IMR-90 (cell line): ENCODE measurements around the gene DNAI2. TPM values are rescaled to one million over a fixed set of nuclear protein-coding genes. Genes with fewer than 3 reads are reported as not detected.

Experiments used
- ATAC-seq: fragments of 200-7000 bp; cut with Tn5 transposase; 2 replicates; pipeline ENCODE4 v1.9.1; 2020; ENCODE audit warnings: low read depth, mild to moderate bottlenecking, moderate library complexity
- BruUV-seq: library from RNA; stranded (reverse); fragments of 400-500 nt; replicated peaks from 2 replicates; lab custom pipeline; 2021; lab: Mats Ljungman, UMichigan
- CTCF ChIA-PET: fragments of 300-600 bp; formaldehyde crosslinking; extraction: SDS; loops from one replicate; lab custom pipeline; 2021; ENCODE audit warnings: antibody characterized with exemption; lab: Yijun Ruan, JAX
- POLR2A ChIA-PET: fragments of 300-600 bp; sonication (Branson Sonifier 250); formaldehyde crosslinking; loops from one replicate; lab custom pipeline; 2022; ENCODE audit warnings: antibody characterized with exemption; ENCODE audit not compliant: unreplicated experiment; lab: Charles Lee
- DNase-seq: peaks from one replicate; pipeline ENCODE4 v3.0.0; 2013
- H2AFZ ChIP-seq: replicated peaks from 2 replicates; pipeline ENCODE3; 2013; ENCODE audit warnings: low read length, mild to moderate bottlenecking; ENCODE audit not compliant: poor library complexity
- H2AK5ac ChIP-seq: 2 replicates; pipeline ENCODE4 v1.6.1; 2013; ENCODE audit warnings: low read depth, low read length, inconsistent platforms
- H2AK9ac ChIP-seq: replicated peaks from 2 replicates; pipeline ENCODE3; 2013; ENCODE audit warnings: mild to moderate bottlenecking, low read depth, low read length, moderate library complexity; ENCODE audit not compliant: poor library complexity
- H2BK120ac ChIP-seq: 2 replicates; pipeline ENCODE4 v1.6.1; 2013; ENCODE audit warnings: low read depth, low read length, inconsistent platforms
- H2BK15ac ChIP-seq: 3 replicates; pipeline ENCODE4 v1.6.1; 2013; ENCODE audit warnings: low read depth, low read length, inconsistent platforms
- H2BK20ac ChIP-seq: 2 replicates; pipeline ENCODE4 v1.6.1; 2013; ENCODE audit warnings: low read depth, mild to moderate bottlenecking, inconsistent platforms, low read length, moderate library complexity
- H2BK5ac ChIP-seq: 2 replicates; pipeline ENCODE4 v1.6.1; 2013; ENCODE audit warnings: mild to moderate bottlenecking, low read depth, low read length, inconsistent platforms; ENCODE audit not compliant: poor library complexity, severe bottlenecking
- H3K14ac ChIP-seq: replicated peaks from 2 replicates; pipeline ENCODE4 v1.6.1; 2013; ENCODE audit warnings: low read depth, low read length, inconsistent platforms
- H3K18ac ChIP-seq: 2 replicates; pipeline ENCODE4 v1.6.1; 2013; ENCODE audit warnings: low read depth, low read length, control low read depth
- H3K23ac ChIP-seq: 2 replicates; pipeline ENCODE4 v1.6.1; 2013; ENCODE audit warnings: low read depth, low read length, inconsistent platforms
- H3K27ac ChIP-seq: 2 replicates; pipeline ENCODE4 v1.5.1; 2013; ENCODE audit warnings: mild to moderate bottlenecking, control low read depth, low read length; ENCODE audit not compliant: insufficient read depth
- H3K27me3 ChIP-seq: 2 replicates; pipeline ENCODE4 v1.6.1; 2013; ENCODE audit warnings: low read length; ENCODE audit not compliant: control insufficient read depth, insufficient read depth
- H3K36me3 ChIP-seq: 2 replicates; pipeline ENCODE4 v1.6.1; 2013; ENCODE audit warnings: low read length, mixed read lengths; ENCODE audit not compliant: control insufficient read depth, insufficient read depth
- H3K4ac ChIP-seq: 2 replicates; pipeline ENCODE4 v1.6.1; 2013; ENCODE audit warnings: low read depth, low read length, inconsistent platforms
- H3K4me1 ChIP-seq: 2 replicates; pipeline ENCODE4 v1.6.1; 2013; ENCODE audit warnings: low read length, mixed read lengths; ENCODE audit not compliant: control insufficient read depth, insufficient read depth
- H3K4me2 ChIP-seq: 2 replicates; pipeline ENCODE4 v1.6.1; 2013; ENCODE audit warnings: low read depth, mild to moderate bottlenecking, control low read depth, low read length, moderate library complexity
- H3K4me3 ChIP-seq: 2 replicates; pipeline ENCODE4 v1.5.1; 2013; ENCODE audit warnings: low read depth, mild to moderate bottlenecking, control low read depth, low read length, moderate library complexity; ENCODE audit not compliant: insufficient read depth
- H3K56ac ChIP-seq: 2 replicates; pipeline ENCODE4 v1.6.1; 2013; ENCODE audit warnings: low read length, inconsistent platforms; ENCODE audit not compliant: insufficient read depth; ENCODE audit errors: extremely low read depth
- H3K79me1 ChIP-seq, 2 experiments: 2 replicates each; pipeline ENCODE4 v1.6.1; 2013; ENCODE audit warnings: low read length in 2 of 2, inconsistent platforms in 1 of 2, low read depth in 1 of 2
- H3K9ac ChIP-seq: 2 replicates; pipeline ENCODE4 v1.6.1; 2013; ENCODE audit warnings: low read depth, low read length, control low read depth
- H3K9me1 ChIP-seq: 2 replicates; pipeline ENCODE4 v1.6.1; 2013; ENCODE audit warnings: low read length, inconsistent platforms; ENCODE audit not compliant: insufficient read depth
- H3K9me3 ChIP-seq: 2 replicates; pipeline ENCODE4 v1.6.1; 2013; ENCODE audit warnings: low read length; ENCODE audit not compliant: control insufficient read depth, insufficient read depth
- H4K20me1 ChIP-seq: 2 replicates; pipeline ENCODE4 v1.6.1; 2013; ENCODE audit warnings: low read length, inconsistent platforms; ENCODE audit not compliant: insufficient read depth
- H4K5ac ChIP-seq: 2 replicates; pipeline ENCODE4 v1.6.1; 2013; ENCODE audit warnings: mild to moderate bottlenecking, low read depth, low read length, control low read depth
- H4K8ac ChIP-seq, 2 experiments: 2 replicates each; pipeline ENCODE4 v1.6.1; 2013; ENCODE audit warnings: low read depth in 2 of 2, low read length in 2 of 2, control low read depth in 1 of 2, inconsistent platforms in 1 of 2
- H4K91ac ChIP-seq: 2 replicates; pipeline ENCODE4 v1.6.1; 2013; ENCODE audit warnings: low read depth, low read length, inconsistent platforms; ENCODE audit not compliant: insufficient read depth
- BHLHE40 ChIP-seq: fragments of 150-350 bp; IDR thresholded peaks from 2 replicates; pipeline ENCODE4 v1.6.1; 2016; ENCODE audit warnings: mild to moderate bottlenecking, low read depth, low read length
- MAZ ChIP-seq: IDR thresholded peaks from 2 replicates; pipeline ENCODE4 v1.6.1; 2012; ENCODE audit warnings: low read depth, mild to moderate bottlenecking, low read length, improper control_type of control experiment, moderate library complexity, borderline replicate concordance
- MXI1 ChIP-seq: IDR thresholded peaks from 2 replicates; pipeline ENCODE4 v1.6.1; 2012; ENCODE audit warnings: low read depth, mild to moderate bottlenecking, low read length, moderate library complexity, borderline replicate concordance
- NFE2L2 ChIP-seq: fragments of 150-350 bp; IDR thresholded peaks from 2 replicates; pipeline ENCODE4 v1.6.1; 2016; ENCODE audit warnings: low read depth, mild to moderate bottlenecking, low read length
- POLR2A ChIP-seq: IDR thresholded peaks from 2 replicates; pipeline ENCODE4 v1.6.1; 2012; ENCODE audit warnings: mild to moderate bottlenecking, low read depth, low read length
- RAD21 ChIP-seq: IDR thresholded peaks from 2 replicates; pipeline ENCODE4 v1.6.1; 2012; ENCODE audit warnings: low read length, improper control_type of control experiment
- RFX5 ChIP-seq: IDR thresholded peaks from 2 replicates; pipeline ENCODE4 v1.8.0; 2012; ENCODE audit warnings: low read depth, mild to moderate bottlenecking, low read length, moderate library complexity
- SMC3 ChIP-seq: fragments of 150-350 bp; IDR thresholded peaks from 2 replicates; pipeline ENCODE4 v1.6.1; 2016; ENCODE audit warnings: low read depth, mild to moderate bottlenecking, antibody characterized with exemption, low read length, moderate library complexity
- WGBS, 2 experiments: methylation state at CpG; one replicate each; pipeline versions ENCODE4 v1.1.5 to v1.1.7; 2013; ENCODE audit warnings: missing lambda C conversion rate in 2 of 2; ENCODE audit not compliant: insufficient read length in 1 of 2; ENCODE audit errors: extremely low coverage in 2 of 2; 5-methylcytosine and 5-hydroxymethylcytosine counted together
- dilution Hi-C: fragments of 300-500 bp; cut with HindIII; formaldehyde crosslinking; loops from one replicate; pipeline ENCODE4 v1.14.3; 2018; ENCODE audit warnings: low sequenced_read_pairs; ENCODE audit not compliant: unreplicated experiment
- in situ Hi-C: fragments of 300-500 bp; cut with MboI; formaldehyde crosslinking; loops from 3 replicates; pipeline ENCODE4 v1.14.3; 2019; ENCODE audit warnings: low sequenced_read_pairs, inconsistent platforms, mixed read lengths
- intact Hi-C: fragments of 100-400 bp; cut with micrococcal nuclease; formaldehyde crosslinking; loops from 2 replicates; pipeline ENCODE4 v1.10.0; 2022
- polyA plus RNA-seq, 3 experiments: library from polyadenylated mRNA; depleted of rRNA; stranded (reverse); fragments of >200 nt; gene quantifications; 2 replicates each; pipeline ENCODE4 v1.2.3, GENCODE V29; 2012; ENCODE audit warnings: low replicate concordance in 1 of 3
- total RNA-seq: library from RNA; depleted of rRNA; stranded (reverse); fragments of >200 nt; gene quantifications from 2 replicates; pipeline ENCODE4 v1.2.3, GENCODE V29; 2012
- TF ChIP-seq, protein P1 (sequence below): conservative IDR thresholded peaks from 2 replicates; pipeline ENCODE4 v1.5.1; 2012; ENCODE audit warnings: mild to moderate bottlenecking, low read depth, low read length, improper control_type of control experiment

Gene DNAI2
- total and polyA plus RNA-seq, 2 of the 4 experiments (the other 2 are of a cell fraction) = not detected

DNA sequence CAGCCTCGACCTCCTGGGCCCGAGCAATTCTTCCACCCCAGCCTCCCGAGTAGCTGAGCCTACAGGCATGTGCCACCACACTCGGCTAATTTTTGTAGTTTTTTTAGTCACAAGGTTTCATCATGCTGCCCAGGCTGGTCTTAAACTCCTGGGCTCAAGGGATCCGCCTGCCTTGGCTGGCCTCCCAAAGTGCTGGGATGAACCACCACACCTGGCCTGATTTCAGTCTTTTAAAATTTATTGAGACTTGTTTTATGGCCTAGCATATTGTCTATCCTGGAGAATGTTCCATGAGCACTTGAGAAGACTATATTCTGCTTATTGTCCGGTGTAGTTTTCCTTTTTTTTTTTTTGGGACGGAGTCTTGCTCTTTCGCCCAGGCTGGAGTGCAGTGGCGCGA, 18.5 kb downstream of the DNAI2 start:
- Histone ChIP-seq H2BK120ac (no peak overlapping the region), H2BK15ac (no peak overlapping the region), H4K91ac (no peak overlapping the region), H2BK20ac (no peak overlapping the region), H3K14ac (no peak overlapping the region), H2BK5ac (no peak overlapping the region), H2AFZ (no peak overlapping the region), H3K18ac (no peak overlapping the region), H3K56ac (no peak overlapping the region), H3K27me3 (no peaks in the 10 kb centered on the region), H4K20me1 (no peaks in the 10 kb centered on the region), H4K5ac (no peak overlapping the region), H3K9ac (no peak overlapping the region), H3K9me1 (no peaks in the 10 kb centered on the region), H3K9me3 (no peaks in the 10 kb centered on the region), H3K4ac (no peak overlapping the region), H3K4me1 (no peaks in the 10 kb centered on the region), H2AK5ac (no peak overlapping the region), H3K4me2 (no peak overlapping the region), H3K4me3 (no peak overlapping the region), H2AK9ac (no peak overlapping the region), H3K36me3 (no peaks in the 10 kb centered on the region), H4K8ac (no peak overlapping the region), H3K23ac (no peak overlapping the region), H3K79me1 (no peaks in the 10 kb centered on the region), H3K27ac (no peak overlapping the region)
- in situ Hi-C loops = no loop called here
- ChIA-PET CTCF (no interaction called here), POLR2A (no interaction called here)
- dilution Hi-C loops = no loop called here
- DNase-seq (no peak), ATAC-seq (no peak)
- TF ChIP-seq MAZ (no peak), RAD21 (no peak), MXI1 (no peak), BHLHE40 (no peak), SMC3 (no peak), NFE2L2 (no peak), RFX5 (no peak), POLR2A (no peak)
- TF ChIP-seq, protein P1, sequence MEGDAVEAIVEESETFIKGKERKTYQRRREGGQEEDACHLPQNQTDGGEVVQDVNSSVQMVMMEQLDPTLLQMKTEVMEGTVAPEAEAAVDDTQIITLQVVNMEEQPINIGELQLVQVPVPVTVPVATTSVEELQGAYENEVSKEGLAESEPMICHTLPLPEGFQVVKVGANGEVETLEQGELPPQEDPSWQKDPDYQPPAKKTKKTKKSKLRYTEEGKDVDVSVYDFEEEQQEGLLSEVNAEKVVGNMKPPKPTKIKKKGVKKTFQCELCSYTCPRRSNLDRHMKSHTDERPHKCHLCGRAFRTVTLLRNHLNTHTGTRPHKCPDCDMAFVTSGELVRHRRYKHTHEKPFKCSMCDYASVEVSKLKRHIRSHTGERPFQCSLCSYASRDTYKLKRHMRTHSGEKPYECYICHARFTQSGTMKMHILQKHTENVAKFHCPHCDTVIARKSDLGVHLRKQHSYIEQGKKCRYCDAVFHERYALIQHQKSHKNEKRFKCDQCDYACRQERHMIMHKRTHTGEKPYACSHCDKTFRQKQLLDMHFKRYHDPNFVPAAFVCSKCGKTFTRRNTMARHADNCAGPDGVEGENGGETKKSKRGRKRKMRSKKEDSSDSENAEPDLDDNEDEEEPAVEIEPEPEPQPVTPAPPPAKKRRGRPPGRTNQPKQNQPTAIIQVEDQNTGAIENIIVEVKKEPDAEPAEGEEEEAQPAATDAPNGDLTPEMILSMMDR = no peak
- intact Hi-C loops = no loop called here
- 41% methylated on average over 3 of the region's 10 CpGs; no CpG with 5 or more reads in 1 of the 2 experiments for WGBS, 2 experiments
- BruUV-seq = no TSS peak
